Spleen (tissue), 7 donors: Measurements from ENCODE around the gene SAFB2.

Source experiments
- CTCF ChIP-seq, 11 experiments: fragments of 200-600 bp in 7 of 11; fragments of 450-650 bp in 4 of 11; sonication (generic) in 4 of 11; IDR thresholded peaks in 8 of 11; conservative IDR thresholded peaks in 3 of 11; 1 replicate in 7 of 11; 2 replicates in 4 of 11; pipeline versions ENCODE4 v1.4.0 to v1.8.0; 2016 to 2021; ENCODE audit warnings: antibody characterized with exemption in 11 of 11, inconsistent platforms in 4 of 11, mild to moderate bottlenecking in 1 of 11
- POLR2AphosphoS5 ChIP-seq, 3 donors: sonication (generic); formaldehyde crosslinking; IDR thresholded peaks; one replicate each; pipeline ENCODE4 v1.5.1; 2017; ENCODE audit warnings: antibody characterized with exemption in 3 of 3
- donor health status: DM: no; HTN: no; CAD: no; lungs with moderate emphysema.
- donor health status: DM: no; HTN: no; CAD: no.
- donor health status: DM: no; HTN: no; CAD: no.

GRCh38 chr19:5592531-5593342, 29.8 kb downstream of the SAFB2 start:
- no peak for TF ChIP-seq CTCF (IDR thresholded peaks at IDR 0.05 in 8 of 11, conservative IDR thresholded peaks at IDR 0.05 in 3 of 11)
- TF ChIP-seq POLR2AphosphoS5 (IDR thresholded peaks at IDR 0.05): peak in 1 of 3 donors; percentile 9
